GM21786 (cell line): ENCODE measurements around the gene S100A1.

Source experiments
- ATAC-seq: cut with Tn5 transposase; IDR thresholded peaks from one replicate; pipeline ENCODE4 v1.9.1; 2021; ENCODE audit not compliant: unreplicated experiment

The S100A1 gene

DNA sequence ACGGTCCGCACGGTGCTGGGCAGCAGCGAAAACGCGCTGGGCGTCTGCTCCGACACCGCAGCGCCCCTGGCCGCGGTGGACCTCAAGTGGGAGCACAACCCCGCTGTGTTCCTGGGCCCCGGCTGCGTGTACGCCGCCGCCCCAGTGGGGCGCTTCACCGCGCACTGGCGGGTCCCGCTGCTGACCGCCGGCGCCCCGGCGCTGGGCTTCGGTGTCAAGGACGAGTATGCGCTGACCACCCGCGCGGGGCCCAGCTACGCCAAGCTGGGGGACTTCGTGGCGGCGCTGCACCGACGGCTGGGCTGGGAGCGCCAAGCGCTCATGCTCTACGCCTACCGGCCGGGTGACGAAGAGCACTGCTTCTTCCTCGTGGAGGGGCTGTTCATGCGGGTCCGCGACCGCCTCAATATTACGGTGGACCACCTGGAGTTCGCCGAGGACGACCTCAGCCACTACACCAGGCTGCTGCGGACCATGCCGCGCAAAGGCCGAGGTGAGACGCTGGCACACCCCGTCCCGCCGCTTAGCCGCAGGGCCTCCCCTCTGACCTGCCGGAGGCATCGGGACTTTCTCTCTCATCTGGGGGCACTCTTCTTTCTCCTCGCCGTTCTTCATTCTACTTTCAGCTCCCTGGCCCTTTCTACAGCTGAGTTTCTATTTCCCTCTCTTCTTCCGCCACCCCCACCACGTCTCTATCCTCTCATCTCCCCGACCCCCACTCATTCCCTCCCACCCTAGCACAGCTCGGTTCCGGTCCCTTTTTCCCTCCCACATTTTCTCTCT, 51.3 kb downstream of the S100A1 start:
- ATAC-seq: no peak

DNA sequence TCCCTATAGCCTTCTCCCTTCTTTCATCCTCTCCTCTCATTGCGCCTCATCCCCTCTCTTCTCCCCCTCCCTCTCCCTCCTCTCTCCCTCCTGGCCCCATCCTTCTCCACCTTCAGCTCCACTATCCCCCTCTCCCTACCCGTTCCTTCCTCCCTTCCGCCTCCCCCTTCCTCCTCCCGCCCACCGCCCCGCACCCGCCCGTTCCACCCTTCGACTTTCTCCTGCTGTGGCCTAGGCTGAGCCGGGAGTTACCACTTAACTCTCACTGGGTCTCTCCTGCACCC, 51.8 kb downstream of the S100A1 start:
- no peak for ATAC-seq
